Measurements from ENCODE around the gene MTERF2.

MTERF2 gene

DNA sequence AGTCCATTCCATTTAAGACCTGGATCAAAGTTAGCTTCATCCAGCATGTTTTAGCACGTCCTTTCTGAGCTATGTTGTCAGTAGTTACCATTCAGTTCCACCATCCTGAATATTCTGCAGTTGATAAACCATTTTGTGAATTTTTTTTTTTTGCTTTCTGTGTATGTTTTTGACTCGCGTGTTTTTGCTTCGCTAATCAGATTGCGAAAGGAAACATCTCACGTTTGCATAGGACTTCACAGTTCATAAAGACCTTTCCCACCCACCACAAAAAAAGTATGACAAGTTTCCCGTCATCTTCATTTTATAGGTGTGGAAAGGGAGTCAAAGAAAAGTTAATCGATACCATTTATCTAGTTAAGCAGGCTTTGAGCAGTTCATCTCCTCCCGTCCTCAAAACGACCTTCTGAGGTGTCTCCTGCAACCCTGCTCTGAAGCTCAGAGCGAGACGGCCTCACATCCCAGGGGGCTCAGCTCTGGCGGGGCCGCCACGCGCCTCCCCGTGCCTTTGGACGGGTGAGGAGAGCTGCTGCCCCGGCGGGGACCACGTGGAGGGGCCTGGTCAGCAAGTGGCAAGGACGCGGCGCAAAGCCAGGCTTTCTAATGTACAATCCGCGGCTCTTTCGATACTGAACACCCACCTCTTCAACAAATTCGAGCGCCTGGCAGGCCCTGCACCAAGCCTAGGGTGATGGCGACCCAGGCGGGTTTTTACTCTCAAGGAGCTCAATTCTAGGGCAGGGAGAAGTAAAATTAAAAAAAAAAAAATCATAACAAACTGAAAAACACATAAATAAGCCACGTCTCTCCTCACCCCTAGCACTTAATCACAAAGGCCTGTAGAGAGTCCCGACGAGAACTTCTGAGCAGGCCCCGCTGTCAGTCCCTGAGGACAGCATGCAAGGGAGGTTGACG is 32.2 kb downstream of the MTERF2 start:
- DNase-seq (ENCODE audit: low spot score): peak; percentile 4
- no peak for FAIRE-seq

DNA sequence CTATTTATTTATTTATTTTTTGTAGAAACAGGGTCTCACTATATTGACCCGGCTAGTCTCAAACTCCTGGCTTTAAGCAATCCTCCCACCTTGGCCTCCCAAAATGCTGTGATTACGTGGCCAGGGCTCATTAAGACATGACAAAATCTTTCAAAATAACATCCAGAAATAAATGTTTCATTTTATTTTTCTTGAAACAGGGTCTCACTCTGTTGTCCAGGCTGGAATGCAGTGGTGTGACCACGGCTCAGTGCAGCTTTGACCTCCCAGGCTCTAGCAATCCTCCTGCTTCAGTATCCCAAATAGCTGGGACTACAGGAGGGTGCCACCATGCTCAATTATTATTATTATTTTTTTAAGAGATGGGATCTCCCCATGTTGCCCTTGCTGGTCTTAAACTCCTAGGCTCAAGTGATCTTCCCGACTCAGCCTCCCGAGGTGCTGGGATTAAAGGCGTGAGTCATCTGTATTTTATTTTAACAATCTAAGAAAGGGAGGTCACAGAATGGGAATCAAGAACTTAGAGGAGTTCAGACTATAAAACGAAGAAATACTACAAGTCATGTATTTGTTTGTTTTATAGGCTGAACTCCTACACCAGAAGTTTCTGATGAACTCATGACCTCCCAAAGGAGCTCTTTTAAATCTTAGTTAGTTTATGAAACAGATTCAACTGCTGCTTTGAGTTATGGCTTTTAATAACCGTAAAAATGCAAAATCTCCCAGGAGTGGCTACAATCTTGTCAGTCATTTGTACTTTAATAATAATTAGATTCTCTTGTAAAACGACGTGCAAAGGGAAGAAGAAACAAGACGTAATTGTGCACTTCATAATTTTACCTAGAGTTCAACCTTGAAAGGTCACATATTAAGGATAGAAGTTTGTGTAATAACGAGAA is 33.3 kb downstream of the MTERF2 start:
- FAIRE-seq (no peak), DNase-seq (ENCODE audit: low spot score) (no peak)

DNA sequence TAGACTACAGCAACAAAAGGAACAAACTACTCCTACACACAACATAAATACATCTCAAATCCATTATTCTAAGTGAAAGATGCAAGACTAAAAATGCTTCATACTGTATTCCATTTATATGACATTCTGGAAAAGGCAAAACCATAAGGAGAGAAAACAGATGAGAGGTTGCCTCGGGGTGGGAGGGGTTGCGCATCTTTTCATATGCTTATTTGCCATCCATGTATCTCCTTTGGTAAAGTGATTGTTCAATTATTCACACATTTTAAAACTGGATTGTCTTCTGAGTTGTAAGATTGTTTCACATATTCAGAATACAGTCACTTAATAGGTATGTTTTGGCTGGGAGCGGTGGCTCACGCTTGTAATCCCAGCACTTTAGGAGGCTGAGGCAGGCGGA is 36.4 kb downstream of the MTERF2 start:
- DNase-seq (ENCODE audit: low spot score) (no peak), FAIRE-seq (no peak)

DNA sequence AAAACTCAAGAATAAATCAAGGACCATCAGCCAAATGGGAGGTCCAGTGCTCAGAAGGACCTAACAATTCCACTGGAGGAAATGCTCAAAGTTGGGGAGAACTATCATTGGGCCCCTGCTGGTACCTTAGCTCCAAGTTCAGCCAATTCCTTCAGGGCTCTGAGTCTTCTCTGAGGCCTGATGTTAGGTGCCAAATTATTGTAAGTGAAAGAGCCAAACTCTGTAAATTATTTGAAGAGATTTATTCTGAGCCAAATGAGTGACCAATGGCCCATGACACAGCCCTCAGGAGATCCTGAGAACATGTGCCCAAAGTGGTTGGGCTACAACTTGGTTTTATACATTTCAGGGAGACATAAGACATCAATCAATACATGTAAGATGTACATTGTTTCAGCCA is 39.5 kb downstream of the MTERF2 start:
- FAIRE-seq: no peak
- no peak for DNase-seq (ENCODE audit: low spot score)

DNA sequence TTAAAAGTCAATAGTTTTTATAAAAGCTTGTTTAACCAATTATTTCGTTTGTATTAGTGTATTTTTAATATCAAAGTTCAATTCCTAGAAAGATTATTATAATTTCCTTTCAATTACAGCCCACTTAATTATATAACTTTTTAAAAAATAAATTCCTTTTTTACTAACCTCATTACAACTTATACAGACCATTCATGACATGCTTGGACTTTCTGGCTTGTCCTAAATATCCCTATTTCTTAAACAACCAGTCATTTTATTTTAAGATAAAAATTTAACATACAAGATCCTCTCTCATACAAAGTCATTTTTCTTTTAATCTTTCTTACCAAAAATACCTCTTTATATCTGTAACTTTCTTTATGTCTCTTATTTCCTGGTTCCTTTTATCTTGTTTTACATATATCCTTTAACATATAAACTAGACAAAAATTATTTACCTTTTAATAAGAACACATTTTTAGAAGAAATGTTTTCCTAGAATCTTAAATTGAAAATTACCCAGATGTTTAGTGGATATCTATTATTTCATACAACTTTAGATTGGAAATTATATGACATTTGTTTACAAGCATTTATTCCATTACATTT is 41.6 kb downstream of the MTERF2 start:
- no peak for DNase-seq (ENCODE audit: low spot score)
- no peak for FAIRE-seq

DNA sequence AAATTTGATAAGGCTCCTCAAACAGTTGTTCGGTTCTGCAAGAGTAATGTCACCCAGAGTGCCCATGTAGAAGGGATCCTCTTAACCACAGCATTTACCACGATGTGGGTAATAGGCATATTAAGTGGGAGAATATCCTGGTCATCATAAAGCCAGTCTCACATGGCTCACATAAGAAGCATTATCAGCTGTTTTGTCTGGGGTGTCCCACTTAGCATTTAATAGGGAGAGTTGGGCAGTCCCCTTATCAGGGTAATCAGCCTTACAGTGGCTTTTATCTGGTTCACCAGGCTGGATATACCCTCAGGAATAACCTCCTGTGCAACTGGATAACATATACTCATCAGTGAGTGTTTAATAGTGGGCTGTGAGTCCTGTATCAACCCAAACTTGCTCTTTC is 44.2 kb downstream of the MTERF2 start:
- no peak for FAIRE-seq

DNA sequence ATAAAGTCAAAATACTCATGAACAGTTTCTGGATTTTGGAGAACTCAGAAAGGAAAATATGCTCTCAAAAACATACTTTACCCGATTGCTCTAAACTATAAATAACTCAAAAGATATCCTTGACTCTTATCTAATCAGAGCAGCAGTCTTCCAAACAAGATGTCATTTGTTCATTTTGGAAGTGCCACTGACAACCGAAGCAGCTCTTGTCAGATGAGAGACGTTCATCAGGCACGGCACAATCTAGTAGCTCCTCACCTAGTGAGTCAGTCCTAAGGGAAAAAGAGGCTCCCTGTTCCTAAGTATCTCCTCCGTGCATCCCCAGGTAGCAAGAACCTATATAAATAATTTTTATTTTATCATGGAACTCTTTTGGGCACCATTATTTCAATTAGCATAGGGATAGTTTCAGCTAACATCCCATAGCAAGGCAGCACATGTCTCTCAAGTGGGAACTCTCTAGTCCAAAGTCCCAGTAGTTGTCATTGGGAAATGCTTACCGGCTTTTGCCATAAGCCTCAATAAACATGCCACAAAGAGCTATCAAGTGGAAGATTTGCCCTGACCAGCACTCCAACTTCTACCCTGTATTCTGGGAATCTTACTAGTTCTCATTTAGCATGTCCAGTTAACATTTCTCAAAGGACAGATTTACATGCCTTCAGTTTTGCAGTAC is 45.3 kb downstream of the MTERF2 start:
- FAIRE-seq: no peak
- DNase-seq (ENCODE audit: low spot score): no peak

More for the DNA sequence above, 44.2 kb downstream of the MTERF2 start:
- no peak for DNase-seq (ENCODE audit: low spot score)

DNA sequence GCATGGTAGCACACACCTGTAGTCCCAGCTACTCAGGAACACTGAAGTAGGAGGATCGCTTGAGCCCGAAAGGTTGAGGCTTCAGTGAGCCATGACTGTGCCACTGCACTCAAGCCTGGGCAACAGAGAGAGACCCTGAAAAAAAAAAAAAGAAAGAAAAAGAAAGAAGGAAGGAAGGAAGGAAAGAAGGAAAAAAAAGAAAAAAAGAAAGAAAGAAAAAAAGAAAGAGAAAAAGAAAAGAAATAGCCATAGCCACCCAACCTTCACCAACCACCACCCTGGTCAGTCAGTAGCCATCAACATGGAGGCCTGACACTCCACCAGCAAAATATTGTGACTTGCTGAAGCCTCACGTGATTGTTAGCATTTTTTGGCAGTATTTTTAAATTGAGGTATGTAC is 52.7 kb downstream of the MTERF2 start:
- no peak for FAIRE-seq
- DNase-seq (ENCODE audit: low spot score): no peak

All from urothelium cell line (cell line).